Ishikawa (cell line): ENCODE measurements around the gene ZDHHC8.

ENCODE experiments used
- CEBPB ChIP-seq: IDR thresholded peaks from 2 replicates; pipeline ENCODE4 v1.6.1; 2012
- CREB1 ChIP-seq: IDR thresholded peaks from 2 replicates; pipeline ENCODE4 v1.6.1; 2012; ENCODE audit warnings: low read depth
- EGR1 ChIP-seq: IDR thresholded peaks from 2 replicates; pipeline ENCODE4 v1.6.1; 2012
- EP300 ChIP-seq: IDR thresholded peaks from 2 replicates; pipeline ENCODE4 v1.6.1; 2012; ENCODE audit warnings: borderline replicate concordance
- FOXM1 ChIP-seq: IDR thresholded peaks from 2 replicates; pipeline ENCODE4 v1.6.1; 2012; ENCODE audit warnings: low read depth, borderline replicate concordance
- NFIC ChIP-seq: IDR thresholded peaks from 2 replicates; pipeline ENCODE4 v1.6.1; 2012
- RAD21 ChIP-seq: IDR thresholded peaks from 2 replicates; pipeline ENCODE4 v1.6.1; 2012; ENCODE audit warnings: low read depth
- TAF1 ChIP-seq: IDR thresholded peaks from 2 replicates; pipeline ENCODE4 v1.6.1; 2012; ENCODE audit warnings: low read depth, mild to moderate bottlenecking
- TCF12 ChIP-seq: IDR thresholded peaks from 2 replicates; pipeline ENCODE4 v1.6.1; 2012; ENCODE audit warnings: low read depth
- TEAD4 ChIP-seq: IDR thresholded peaks from 2 replicates; pipeline ENCODE4 v1.6.1; 2012
- YY1 ChIP-seq: IDR thresholded peaks from 2 replicates; pipeline ENCODE4 v1.6.1; 2012; ENCODE audit warnings: low read depth
- ZBTB7A ChIP-seq: IDR thresholded peaks from 2 replicates; pipeline ENCODE4 v1.6.1; 2012; ENCODE audit warnings: low read depth
- TF ChIP-seq, protein P1 (sequence below): IDR thresholded peaks from 2 replicates; pipeline ENCODE4 v1.6.1; 2012
- TF ChIP-seq, protein P2 (sequence below): IDR thresholded peaks from 2 replicates; pipeline ENCODE4 v1.6.1; 2012; ENCODE audit warnings: low read depth, mild to moderate bottlenecking
- TF ChIP-seq, protein P3 (sequence below): IDR thresholded peaks from 2 replicates; pipeline ENCODE4 v1.6.1; 2012

ZDHHC8 gene

DNA sequence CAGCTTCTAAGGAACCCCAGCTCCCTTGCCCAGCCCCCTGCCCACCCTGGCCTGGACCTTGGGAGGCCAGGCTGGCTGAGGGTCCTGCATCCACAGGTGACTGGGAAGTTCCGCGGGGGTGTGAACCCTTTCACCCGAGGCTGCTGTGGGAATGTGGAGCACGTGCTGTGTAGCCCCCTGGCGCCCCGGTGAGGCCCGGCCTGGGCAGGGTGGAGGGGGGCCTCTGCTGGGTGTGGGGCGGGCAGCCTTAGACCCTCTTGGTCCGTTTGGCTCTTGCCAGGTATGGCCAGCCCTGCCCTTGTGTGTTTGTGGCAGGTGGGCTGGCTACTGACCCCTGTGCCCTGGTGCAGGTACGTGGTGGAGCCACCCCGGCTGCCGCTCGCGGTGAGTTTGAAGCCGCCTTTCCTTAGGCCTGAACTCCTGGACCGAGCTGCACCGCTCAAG, 8.9 kb downstream of the ZDHHC8 start:
- TF ChIP-seq, protein P1, sequence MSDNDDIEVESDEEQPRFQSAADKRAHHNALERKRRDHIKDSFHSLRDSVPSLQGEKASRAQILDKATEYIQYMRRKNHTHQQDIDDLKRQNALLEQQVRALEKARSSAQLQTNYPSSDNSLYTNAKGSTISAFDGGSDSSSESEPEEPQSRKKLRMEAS = no peak
- TF ChIP-seq RAD21 (no peak), CEBPB (no peak), FOXM1 (no peak), TCF12 (no peak), ZBTB7A (no peak), NFIC (no peak), EP300 (no peak), YY1 (no peak)
- TF ChIP-seq, protein P2, sequence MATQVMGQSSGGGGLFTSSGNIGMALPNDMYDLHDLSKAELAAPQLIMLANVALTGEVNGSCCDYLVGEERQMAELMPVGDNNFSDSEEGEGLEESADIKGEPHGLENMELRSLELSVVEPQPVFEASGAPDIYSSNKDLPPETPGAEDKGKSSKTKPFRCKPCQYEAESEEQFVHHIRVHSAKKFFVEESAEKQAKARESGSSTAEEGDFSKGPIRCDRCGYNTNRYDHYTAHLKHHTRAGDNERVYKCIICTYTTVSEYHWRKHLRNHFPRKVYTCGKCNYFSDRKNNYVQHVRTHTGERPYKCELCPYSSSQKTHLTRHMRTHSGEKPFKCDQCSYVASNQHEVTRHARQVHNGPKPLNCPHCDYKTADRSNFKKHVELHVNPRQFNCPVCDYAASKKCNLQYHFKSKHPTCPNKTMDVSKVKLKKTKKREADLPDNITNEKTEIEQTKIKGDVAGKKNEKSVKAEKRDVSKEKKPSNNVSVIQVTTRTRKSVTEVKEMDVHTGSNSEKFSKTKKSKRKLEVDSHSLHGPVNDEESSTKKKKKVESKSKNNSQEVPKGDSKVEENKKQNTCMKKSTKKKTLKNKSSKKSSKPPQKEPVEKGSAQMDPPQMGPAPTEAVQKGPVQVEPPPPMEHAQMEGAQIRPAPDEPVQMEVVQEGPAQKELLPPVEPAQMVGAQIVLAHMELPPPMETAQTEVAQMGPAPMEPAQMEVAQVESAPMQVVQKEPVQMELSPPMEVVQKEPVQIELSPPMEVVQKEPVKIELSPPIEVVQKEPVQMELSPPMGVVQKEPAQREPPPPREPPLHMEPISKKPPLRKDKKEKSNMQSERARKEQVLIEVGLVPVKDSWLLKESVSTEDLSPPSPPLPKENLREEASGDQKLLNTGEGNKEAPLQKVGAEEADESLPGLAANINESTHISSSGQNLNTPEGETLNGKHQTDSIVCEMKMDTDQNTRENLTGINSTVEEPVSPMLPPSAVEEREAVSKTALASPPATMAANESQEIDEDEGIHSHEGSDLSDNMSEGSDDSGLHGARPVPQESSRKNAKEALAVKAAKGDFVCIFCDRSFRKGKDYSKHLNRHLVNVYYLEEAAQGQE = no peak

DNA sequence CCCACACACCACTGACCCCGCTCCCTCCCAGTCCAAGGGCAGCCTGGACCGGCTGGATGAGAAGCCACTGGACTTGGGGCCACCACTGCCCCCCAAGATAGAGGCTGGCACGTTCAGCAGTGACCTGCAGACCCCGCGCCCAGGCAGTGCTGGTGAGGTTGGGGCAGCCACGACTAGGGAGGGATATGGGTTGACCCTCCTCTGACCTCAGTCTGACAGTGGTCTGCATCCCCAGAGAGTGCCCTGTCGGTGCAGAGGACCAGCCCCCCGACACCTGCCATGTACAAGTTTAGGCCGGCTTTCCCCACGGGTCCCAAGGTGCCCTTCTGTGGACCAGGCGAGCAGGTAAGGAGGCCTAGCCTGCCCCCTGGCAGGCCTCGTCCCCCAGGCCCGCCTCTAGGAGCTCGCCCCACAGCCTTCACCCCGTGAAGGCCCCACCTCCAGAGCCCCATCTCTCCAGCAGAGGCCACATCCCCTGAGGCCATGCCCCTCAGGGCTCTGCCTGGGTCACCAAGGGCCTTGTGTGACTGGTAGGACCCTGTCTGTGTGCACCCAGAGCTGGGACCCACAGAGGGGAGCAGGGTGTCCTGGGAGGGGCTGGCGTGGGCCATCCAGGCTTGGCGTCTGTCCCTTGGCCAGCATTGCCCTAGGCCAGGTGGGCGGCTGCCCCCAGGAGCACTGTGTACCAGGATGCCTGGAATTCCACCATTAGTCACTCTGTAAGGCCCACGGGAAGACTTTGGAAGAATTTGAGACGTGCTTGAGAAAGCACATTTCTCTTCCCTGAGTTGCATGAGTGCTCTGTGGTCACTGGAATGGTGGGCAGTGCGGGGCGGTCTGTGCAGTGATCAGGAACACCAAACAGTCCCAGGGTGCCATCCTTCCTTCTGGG, 9.8 kb downstream of the ZDHHC8 start:
- TF ChIP-seq, protein P2 = no peak
- peak; percentile 40; the same call in 1 of the 2 replicates for TF ChIP-seq TEAD4

DNA sequence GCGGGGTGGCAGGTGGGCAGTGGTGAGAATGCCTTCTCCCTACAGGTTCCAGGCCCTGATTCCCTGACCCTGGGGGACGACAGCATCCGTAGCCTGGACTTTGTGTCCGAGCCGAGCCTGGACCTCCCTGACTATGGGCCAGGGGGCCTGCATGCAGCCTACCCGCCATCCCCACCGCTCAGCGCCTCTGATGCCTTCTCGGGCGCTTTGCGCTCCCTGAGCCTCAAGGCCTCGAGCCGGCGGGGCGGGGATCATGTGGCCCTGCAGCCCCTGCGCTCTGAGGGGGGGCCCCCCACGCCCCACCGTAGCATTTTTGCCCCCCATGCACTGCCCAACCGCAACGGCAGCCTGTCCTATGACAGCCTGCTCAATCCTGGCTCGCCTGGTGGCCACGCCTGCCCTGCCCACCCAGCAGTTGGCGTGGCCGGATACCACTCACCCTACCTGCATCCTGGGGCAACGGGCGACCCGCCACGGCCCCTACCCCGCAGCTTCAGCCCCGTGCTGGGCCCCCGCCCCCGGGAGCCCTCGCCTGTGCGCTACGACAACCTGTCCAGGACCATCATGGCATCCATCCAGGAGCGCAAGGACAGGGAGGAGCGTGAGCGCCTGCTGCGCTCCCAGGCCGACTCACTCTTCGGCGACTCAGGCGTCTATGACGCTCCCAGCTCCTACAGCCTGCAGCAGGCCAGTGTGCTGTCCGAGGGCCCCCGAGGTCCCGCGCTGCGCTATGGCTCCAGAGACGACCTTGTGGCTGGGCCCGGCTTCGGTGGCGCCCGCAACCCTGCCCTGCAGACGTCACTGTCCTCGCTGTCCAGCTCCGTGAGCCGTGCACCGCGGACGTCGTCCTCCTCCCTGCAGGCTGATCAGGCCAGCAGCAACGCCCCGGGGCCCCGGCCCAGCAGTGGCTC, 11.4 kb downstream of the ZDHHC8 start:
- TF ChIP-seq ZBTB7A (no peak), YY1 (no peak), FOXM1 (no peak)
- TF ChIP-seq, protein P2 = no peak

DNA sequence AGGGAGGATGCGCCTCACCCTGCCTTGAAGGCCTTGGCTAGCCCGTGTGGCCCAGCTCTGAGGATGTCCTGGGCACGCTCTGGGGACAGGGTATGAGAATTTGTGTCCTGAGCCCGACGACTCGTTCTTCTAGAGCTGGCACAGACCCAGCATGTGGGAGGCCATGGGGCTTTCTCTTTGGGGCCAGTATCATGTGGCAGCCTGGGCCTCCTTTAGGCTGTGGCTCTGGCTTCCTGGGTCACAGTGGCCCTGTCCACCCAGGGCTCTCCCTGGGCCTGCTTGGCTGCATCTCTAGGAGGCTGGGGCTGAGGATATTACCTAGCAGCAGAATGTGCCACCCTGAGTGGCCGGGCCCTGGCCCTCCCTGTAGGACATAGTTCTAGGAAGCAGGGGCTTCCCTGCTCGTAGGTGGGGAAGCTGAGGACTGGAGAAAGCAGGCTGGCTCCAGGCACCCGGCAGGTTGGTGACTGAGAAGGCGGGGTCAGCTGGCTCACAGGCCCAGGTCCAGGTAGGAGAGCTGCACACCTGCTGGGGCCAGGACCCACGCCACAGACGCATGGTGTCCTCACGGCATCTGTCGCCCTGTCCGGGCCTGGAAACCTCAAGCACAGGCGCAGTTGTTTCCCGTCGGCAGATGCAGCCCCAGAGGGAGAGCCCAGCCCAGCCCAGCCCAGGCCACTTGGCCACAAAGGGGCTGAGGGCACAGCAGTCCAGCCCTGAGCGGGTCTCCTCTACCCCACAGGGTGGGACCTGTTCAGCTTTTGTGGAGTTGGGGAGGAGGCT, 12.5 kb downstream of the ZDHHC8 start:
- TF ChIP-seq, protein P3, sequence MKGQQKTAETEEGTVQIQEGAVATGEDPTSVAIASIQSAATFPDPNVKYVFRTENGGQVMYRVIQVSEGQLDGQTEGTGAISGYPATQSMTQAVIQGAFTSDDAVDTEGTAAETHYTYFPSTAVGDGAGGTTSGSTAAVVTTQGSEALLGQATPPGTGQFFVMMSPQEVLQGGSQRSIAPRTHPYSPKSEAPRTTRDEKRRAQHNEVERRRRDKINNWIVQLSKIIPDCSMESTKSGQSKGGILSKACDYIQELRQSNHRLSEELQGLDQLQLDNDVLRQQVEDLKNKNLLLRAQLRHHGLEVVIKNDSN = no peak
- TF ChIP-seq NFIC (no peak), CEBPB (no peak), EP300 (no peak), RAD21 (no peak), YY1 (no peak), TCF12 (no peak), FOXM1 (no peak), TAF1 (no peak), EGR1 (no peak), CREB1 (no peak), ZBTB7A (no peak), TEAD4 (no peak)
- TF ChIP-seq, protein P1 = no peak
- TF ChIP-seq, protein P2 = no peak
